HG03097 (cell line): ENCODE measurements around the gene OAS1.
"Not testable (repeated sequence)": the region's sequence is repeated elsewhere in the genome, so short reads cannot be mapped to it uniquely, and the experiment has no call there.

Experiments
- ATAC-seq: cut with Tn5 transposase; IDR thresholded peaks from one replicate; pipeline ENCODE4 v1.9.1; 2021; ENCODE audit not compliant: unreplicated experiment, low FRiP score

The OAS1 gene

GRCh38 chr12:112898380-112898779 lies 8.4 kb upstream of the OAS1 start:
- no peak for ATAC-seq

- peak; percentile 50 for ATAC-seq
Measured at GRCh38 chr12:112900298-112901145, 6.2 kb upstream of the OAS1 start.

GRCh38 chr12:112901271-112901670 lies 5.5 kb upstream of the OAS1 start:
- no peak for ATAC-seq

GRCh38 chr12:112904571-112904970 lies 2.2 kb upstream of the OAS1 start:
- ATAC-seq: no peak

GRCh38 chr12:112905451-112906089 lies 1.2 kb upstream of the OAS1 start:
- no peak for ATAC-seq

DNA sequence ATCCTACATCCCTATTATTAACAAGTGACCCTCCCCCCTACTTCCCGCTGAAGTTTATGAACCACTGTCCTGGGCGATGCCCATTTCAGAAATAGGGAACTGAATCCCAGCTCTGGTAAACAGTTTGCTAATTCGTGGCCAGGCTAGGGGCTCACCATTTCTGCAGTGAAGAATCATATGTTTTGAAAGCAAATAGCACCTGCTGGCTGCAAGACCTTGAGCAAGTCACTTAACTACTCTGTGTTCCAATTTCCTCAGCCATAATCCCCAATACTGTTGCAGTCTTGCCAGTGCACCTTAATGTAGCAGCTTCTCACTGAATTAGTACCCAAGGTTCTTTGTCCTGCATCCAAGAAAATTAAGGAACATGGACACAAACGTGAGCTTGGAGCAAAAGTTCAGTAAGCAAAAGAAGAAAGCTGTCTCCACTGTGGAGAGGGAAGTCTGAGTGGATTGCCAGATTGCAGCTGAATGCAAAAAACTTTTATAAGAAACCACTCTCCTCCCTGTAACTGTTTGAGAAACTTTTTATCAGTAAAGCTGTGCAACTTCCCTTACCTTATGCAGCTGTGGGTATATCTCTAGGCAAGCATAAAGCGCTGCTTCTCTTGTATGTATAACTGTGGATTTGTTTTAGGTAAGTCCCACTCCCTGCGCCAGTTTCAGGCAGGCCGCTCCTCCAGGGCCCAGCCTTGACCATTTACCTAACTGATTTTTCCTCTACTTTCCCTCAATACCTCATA lies 824 bp downstream of the OAS1 start:
- peak; percentile 30 for ATAC-seq

- no peak for ATAC-seq
Measured at GRCh38 chr12:112908548-112908947, 1.8 kb downstream of the OAS1 start.

- no peak for ATAC-seq
Measured at GRCh38 chr12:112909693-112910092, 2.9 kb downstream of the OAS1 start.

GRCh38 chr12:112913038-112913688 lies 6.4 kb downstream of the OAS1 start:
- ATAC-seq: no peak

DNA sequence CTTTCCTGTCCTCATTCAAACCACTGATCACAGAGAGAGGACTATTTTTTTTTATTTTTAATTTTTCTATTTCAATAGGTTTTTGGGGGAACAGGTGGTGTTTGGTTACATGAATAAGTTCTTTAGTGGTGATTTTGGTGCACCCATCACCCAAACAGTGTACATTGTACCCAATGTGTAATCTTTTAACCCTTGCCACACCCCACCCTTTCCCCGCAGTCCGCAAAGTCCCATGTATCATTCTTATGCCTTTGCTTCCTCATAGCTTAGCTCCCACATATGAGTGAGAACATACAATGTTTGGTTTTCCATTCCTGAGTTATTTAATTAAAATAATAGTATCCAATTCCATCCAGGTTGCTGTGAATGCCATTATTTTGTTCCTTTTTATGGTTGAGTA lies 7.1 kb downstream of the OAS1 start:
- not testable (repeated sequence) for ATAC-seq

DNA sequence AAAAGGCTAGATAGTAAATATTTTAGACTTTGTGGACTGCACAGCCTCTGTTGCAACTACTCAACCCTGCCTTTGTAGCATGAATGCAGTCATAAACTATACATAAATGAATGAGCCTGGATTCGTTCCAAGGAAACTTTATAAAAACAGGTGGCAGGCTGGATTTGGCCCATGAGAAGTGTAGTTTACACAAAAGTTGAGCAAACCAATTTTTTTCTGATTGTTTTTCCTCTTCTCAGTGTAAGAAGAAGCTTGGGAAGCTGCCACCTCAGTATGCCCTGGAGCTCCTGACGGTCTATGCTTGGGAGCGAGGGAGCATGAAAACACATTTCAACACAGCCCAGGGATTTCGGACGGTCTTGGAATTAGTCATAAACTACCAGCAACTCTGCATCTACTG lies 9.5 kb downstream of the OAS1 start:
- no peak for ATAC-seq

- ATAC-seq: no peak
Measured at GRCh38 chr12:112919121-112919520, 12.4 kb downstream of the OAS1 start.

DNA sequence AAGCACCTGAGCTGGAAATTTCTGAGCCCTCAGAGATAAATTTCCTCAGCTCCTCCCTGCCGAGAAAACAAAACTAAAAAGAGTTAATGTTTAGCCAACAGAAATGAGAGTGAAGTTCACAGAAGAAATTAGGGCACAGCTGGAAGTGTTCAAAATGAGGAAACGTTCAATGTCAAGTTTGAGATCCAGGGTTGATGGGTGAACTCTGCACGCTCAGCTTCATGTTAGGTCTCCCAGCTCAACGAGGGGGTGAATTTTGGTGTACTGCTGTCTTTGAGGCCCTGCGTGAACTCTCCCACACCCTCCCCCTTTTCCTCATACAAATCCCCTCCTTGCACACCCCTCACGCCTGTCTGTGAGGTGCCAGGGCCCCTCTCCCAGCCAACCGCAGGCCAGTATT lies 18.2 kb downstream of the OAS1 start:
- peak; percentile 83 for ATAC-seq

DNA sequence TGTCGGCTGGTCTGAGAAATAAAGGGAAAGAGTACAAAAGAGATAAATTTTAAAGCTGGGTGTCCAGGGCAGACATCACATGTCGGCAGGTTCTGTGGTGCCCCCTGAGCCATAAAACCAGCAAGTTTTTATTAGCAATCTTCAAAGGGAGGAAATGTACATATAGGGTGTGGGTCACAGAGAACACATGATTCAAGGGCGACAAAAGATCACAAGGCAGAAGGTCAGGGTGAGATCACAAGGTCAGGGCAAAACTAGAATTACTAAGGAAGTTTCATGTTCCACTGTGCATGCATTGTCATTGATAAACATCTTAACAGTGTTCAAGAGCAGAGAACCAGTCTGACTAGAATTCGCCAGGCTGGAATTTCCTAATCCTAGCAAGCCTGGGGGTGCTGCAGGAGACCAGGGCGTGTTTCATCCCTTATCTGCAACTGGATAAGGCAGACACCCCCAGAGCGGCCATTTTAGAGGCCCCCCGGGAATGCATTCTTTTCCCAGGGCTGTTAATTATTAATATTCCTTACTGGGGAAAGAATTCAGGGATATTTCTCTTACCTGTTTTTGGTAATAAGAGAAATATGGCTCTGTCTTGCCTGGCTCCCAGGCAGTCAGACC lies 19.8 kb downstream of the OAS1 start:
- not testable (repeated sequence) for ATAC-seq

GRCh38 chr12:112927475-112927874 lies 20.7 kb downstream of the OAS1 start:
- ATAC-seq: no peak

DNA sequence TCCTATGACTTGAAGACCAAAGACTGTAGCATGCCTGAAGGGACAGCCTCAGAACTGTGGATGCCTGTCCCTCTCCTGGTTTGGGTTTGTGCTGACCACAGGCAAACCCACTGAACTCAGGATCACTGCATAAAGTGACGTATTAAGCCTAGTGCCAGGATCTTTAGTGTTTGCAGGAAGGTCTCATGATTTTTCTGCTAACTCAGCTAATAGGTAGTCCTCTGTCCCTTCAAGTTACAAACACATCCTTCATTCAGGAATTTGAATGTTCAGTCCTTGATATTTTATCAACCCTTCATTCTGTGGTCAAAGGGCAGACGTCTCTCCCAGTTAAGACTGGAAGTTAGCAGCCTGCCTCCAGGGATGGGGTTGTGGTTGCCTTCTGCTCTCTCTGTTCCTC lies 21.2 kb downstream of the OAS1 start:
- ATAC-seq: no peak

DNA sequence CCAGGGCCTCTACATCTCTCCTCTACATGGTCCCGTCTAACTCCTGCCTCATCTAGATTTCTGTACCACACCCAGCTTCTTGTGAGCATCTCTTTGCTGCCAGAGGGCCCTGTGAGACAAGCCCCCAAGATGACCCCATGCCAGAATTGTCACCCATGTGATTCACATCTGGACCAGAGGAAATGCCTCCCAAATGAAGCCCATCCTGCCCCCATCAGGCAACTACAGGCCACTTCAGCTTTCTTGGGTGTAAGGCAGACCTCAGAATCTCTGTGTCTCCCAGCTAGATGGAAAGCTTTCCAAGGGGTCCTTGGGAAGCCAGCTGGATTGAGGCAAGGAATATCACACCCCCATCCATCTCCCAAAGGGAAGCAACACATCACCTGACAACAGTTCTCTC lies 22.2 kb downstream of the OAS1 start:
- no peak for ATAC-seq

DNA sequence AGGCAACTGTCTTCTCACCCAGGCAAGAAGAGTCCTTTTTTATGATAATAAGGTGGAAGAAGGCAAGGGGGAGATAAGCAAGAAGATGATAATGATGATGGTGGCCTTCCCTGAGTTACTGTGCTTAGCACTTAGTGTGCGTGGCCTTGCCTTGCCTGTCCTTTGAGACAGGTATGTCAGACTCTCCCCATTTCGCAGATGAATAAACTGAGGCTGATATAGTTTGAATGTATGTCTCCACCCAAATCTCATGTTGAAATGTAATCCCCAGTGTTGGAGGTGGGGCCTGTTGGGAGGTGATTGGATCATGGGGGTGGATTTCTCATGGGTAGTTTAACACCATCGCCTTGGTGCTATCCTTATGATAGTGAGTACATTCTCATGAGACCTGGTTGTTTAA lies 23.0 kb downstream of the OAS1 start:
- no peak for ATAC-seq

DNA sequence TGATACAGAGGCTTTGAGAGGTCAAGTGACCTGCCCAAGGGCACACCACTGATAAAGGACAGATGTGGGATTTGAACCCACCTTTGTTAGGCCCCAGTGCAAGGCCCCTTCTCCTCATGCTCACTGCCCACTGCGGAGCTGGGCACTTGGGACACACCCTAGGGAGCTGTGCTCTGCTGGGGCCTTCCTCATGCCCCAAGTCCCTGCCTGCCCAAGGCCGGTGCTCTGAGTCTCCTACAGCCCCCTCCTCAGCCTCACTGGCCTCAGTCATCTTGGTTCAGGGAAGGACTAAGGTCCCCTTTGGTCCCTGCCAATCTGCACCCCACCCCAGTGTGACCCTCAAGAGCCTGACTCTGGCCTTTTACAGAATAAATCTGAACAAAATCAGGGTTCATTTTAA lies 23.6 kb downstream of the OAS1 start:
- ATAC-seq: no peak

GRCh38 chr12:112932485-112933128 lies 25.8 kb downstream of the OAS1 start:
- ATAC-seq: no peak
